ENCODE data around the gene MSGN1. TPM values are rescaled to one million over a fixed set of nuclear protein-coding genes. Genes with fewer than 3 reads are reported as not detected.

The MSGN1 gene
- total RNA-seq, 4 donors from 2014 or later = not detected

DNA sequence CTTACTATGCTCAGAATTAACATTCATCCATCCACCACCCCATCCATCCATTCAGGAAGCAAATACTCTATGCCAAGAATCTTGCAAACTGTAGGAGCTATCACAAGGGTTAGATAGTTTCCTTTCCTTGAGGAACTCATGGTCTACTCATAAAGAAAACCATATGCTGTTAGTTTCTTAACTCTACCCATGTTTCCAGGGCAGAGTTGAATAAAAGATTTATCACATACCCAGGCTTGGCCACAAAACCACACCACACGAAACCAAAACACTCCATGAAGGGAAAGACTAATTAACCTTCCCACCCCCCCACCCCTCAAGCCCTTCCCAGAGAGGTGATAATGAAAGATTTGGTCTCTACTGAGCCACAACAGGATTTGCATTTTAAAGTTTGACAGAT is 23.7 kb upstream of the MSGN1 start:
- no peaks in the 10 kb centered on the region for H3K4me1 ChIP-seq
- H3K4me3 ChIP-seq = no peak overlapping the region
- H3K27me3 ChIP-seq = no peaks in the 10 kb centered on the region
- TF ChIP-seq, protein P1, sequence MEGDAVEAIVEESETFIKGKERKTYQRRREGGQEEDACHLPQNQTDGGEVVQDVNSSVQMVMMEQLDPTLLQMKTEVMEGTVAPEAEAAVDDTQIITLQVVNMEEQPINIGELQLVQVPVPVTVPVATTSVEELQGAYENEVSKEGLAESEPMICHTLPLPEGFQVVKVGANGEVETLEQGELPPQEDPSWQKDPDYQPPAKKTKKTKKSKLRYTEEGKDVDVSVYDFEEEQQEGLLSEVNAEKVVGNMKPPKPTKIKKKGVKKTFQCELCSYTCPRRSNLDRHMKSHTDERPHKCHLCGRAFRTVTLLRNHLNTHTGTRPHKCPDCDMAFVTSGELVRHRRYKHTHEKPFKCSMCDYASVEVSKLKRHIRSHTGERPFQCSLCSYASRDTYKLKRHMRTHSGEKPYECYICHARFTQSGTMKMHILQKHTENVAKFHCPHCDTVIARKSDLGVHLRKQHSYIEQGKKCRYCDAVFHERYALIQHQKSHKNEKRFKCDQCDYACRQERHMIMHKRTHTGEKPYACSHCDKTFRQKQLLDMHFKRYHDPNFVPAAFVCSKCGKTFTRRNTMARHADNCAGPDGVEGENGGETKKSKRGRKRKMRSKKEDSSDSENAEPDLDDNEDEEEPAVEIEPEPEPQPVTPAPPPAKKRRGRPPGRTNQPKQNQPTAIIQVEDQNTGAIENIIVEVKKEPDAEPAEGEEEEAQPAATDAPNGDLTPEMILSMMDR (IDR thresholded peaks at IDR 0.05) = no peak
- TF ChIP-seq POLR2A (IDR thresholded peaks at IDR 0.05) = no peak
- no peaks in the 10 kb centered on the region for H3K9me3 ChIP-seq
- H3K36me3 ChIP-seq = no peaks in the 10 kb centered on the region
- no peak for DNase-seq
- no peak overlapping the region for H3K27ac ChIP-seq

DNA sequence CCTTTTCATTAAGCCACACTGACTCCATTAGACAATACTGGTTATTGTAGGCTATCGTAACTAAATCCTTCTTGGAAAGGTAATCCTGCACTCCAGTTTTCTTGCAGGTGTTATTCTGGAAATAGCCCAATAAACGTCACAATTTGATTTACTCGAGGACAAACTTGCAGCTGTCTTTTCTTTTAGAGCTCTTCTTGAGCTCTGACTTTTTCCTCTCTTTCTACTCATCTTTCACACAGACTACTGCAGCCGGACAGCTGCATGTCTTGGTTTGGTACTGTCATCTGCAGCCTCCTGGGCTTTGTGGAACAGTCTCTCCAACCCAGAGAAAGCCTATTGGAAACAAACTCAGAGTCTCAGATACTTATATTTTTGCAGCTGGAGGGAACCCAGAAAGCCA is 23.0 kb upstream of the MSGN1 start:
- no peaks in the 10 kb centered on the region for H3K27me3 ChIP-seq
- no peak for DNase-seq
- H3K27ac ChIP-seq = no peak overlapping the region
- H3K4me3 ChIP-seq = no peak overlapping the region
- H3K4me1 ChIP-seq = no peaks in the 10 kb centered on the region
- no peaks in the 10 kb centered on the region for H3K9me3 ChIP-seq
- no peak for TF ChIP-seq POLR2A (IDR thresholded peaks at IDR 0.05)
- TF ChIP-seq, protein P1 (IDR thresholded peaks at IDR 0.05) = no peak
- no peaks in the 10 kb centered on the region for H3K36me3 ChIP-seq

DNA sequence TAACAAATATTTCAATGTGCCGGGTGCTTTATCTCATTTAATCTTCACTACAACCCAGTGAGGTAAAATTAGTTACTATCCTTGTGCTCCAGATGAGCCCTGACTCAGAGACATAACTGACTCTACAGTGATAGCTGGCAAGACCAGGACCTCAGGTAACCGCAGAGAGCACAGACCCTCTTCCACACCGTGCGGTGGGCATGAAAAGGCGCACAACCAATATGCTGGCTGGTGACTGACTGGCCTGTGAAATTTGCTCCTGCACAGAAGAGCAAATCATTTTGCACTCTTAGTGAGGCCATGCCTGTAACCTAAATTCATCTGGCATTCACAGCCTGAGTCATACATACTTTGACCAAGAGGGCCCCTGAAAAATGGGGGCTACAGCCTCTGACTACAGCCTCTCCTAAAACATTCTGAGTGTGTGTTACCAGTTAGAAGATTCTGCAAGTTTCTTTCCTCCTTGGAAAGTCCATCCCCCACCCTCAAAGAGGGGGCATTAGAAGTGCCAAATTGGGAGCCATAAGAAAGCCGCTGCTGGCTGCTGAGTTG is 22.4 kb upstream of the MSGN1 start:
- Histone ChIP-seq H3K9me3 (no peaks in the 10 kb centered on the region), H3K36me3 (no peaks in the 10 kb centered on the region), H3K27me3 (no peaks in the 10 kb centered on the region), H3K4me3 (no peak overlapping the region), H3K27ac (no peak overlapping the region), H3K4me1 (no peaks in the 10 kb centered on the region)
- no peak for DNase-seq
- no peak for TF ChIP-seq POLR2A (IDR thresholded peaks at IDR 0.05)
- TF ChIP-seq, protein P1 (IDR thresholded peaks at IDR 0.05) = no peak

DNA sequence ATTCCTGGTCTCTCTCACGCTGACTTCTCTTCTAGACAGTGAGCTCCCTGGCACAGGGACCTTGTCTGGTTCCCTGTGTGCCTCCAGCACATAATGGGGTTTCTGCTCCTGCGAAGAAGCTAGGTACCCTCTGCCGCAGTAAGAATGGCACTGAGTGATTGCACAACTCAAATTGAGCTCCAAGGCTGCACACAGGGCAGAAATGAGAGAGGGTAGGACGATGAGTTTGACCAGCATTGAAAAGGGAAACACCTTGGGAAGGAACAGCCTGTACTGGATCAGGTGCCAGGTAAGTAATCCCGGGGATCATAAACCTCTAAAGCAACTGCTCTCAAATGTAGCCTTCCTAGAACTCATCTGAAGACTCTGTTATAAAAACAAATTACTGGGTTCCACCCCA is 21.0 kb upstream of the MSGN1 start:
- H3K27ac ChIP-seq = no peak overlapping the region
- no peaks in the 10 kb centered on the region for H3K36me3 ChIP-seq
- H3K27me3 ChIP-seq = no peaks in the 10 kb centered on the region
- H3K4me1 ChIP-seq = peaks cover 0 to 8% (median 0%) of the 10 kb centered on the region in 4 donors
- TF ChIP-seq, protein P1 (IDR thresholded peaks at IDR 0.05) = no peak
- TF ChIP-seq POLR2A (IDR thresholded peaks at IDR 0.05) = no peak
- DNase-seq = no peak
- no peak overlapping the region for H3K4me3 ChIP-seq
- no peaks in the 10 kb centered on the region for H3K9me3 ChIP-seq

DNA sequence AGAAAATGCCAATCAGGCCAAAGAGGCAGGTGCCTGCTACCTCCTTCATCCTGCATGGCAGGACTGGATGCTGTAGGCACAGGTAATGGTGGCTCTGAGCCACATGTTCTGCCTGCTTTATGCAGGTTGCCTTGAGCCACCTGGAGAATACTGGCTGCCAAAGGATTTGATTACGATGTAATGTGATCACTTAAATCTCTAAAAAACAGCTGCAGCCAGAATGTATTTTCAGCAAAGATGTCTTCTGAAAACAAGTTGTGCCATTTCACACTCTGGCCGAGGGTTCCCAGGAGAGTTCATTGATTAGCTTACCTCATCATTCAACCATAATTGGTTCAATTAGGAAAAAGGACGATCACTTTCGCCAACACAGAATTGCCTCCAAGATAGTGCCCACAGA is 17.9 kb upstream of the MSGN1 start:
- Histone ChIP-seq H3K4me3 (no peak overlapping the region), H3K9me3 (no peaks in the 10 kb centered on the region), H3K27me3 (no peaks in the 10 kb centered on the region), H3K27ac (no peak overlapping the region), H3K36me3 (no peaks in the 10 kb centered on the region), H3K4me1 (peaks cover 0 to 9% (median 0%) of the 10 kb centered on the region in 4 donors)
- no peak for DNase-seq
- TF ChIP-seq, protein P1 (IDR thresholded peaks at IDR 0.05) = no peak
- no peak for TF ChIP-seq POLR2A (IDR thresholded peaks at IDR 0.05)

Data from Peyer's patch (tissue), 4 donors.